ENCODE results near the gene LRRC45.

LRRC45 gene

GRCh38 chr17:82053556-82054263 lies 30.6 kb downstream of the LRRC45 start:
- no peak for DNase-seq

- no peak for DNase-seq
These were observed 31.4 kb downstream of the LRRC45 start for GRCh38 chr17:82054351-82055022.

GRCh38 chr17:82055023-82055964 lies 32.2 kb downstream of the LRRC45 start:
- peak in 1 of 2 experiments; percentile 19 for DNase-seq

- no peak for DNase-seq
These were observed 33.0 kb downstream of the LRRC45 start for GRCh38 chr17:82055965-82056728.

- peak in 1 of 2 experiments; percentile 10 for DNase-seq
These were observed 33.9 kb downstream of the LRRC45 start for GRCh38 chr17:82056729-82057621.

GRCh38 chr17:82058230-82058854 lies 35.2 kb downstream of the LRRC45 start:
- DNase-seq, result no peak

DNA sequence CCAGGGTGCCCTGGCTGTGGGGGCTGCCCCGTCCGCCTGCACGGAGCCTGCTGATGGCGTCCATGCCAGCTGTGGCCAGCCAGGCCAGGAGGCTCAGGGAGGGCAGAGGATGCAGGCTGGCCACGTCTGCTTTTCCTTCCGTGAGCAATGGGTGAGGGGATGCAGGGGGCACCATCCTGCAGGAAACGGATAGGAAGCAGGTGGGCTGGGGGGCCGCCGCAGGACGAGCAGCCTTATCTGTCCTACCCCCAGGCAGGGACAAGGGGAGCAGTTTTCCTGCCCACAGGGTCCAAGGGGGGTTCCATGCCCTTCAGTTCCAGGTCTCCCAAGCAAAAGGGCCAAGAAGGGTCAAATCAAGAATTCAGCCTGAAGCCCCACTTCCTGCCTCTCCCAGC lies 35.7 kb downstream of the LRRC45 start:
- no peak for DNase-seq

DNA sequence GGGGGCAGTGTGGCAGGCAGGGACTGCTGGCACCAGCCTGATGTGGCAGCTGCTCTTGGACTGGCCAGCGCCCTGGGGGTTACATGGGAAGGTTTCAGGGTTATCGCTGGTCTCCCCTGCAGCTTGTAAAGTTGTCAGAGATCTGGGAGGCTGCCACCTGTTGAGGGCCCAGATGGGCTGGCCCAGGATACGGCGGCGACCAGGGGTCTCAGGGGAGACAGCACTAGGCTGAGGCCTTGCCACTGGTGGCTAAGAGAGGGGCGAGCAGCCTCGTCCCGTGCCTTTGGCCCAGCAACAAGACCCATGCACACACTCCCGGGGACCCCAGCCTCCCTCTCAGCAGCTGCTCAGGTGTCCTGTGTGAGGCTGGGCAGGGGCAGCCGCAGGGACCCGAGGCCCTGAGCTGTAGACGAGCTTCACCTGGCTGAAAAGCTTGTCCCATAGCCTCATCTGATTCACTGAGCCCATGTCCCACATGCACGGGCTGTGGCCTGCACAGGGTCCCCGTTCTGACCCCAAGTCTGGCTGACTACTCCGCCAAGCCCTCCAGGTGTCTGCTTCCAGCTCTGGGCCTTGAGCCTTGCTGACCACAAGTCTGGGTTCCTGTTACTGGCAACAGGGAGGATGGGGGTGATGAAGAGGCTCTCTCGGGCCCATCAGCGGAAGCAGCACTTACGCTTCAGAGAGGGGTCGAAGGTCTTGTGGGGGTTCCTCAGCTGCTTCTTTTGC lies 36.3 kb downstream of the LRRC45 start:
- DNase-seq, result no peak

GRCh38 chr17:82060001-82060380 lies 36.9 kb downstream of the LRRC45 start:
- DNase-seq, result no peak

GRCh38 chr17:82060614-82061013 lies 37.5 kb downstream of the LRRC45 start:
- no peak for DNase-seq

DNA sequence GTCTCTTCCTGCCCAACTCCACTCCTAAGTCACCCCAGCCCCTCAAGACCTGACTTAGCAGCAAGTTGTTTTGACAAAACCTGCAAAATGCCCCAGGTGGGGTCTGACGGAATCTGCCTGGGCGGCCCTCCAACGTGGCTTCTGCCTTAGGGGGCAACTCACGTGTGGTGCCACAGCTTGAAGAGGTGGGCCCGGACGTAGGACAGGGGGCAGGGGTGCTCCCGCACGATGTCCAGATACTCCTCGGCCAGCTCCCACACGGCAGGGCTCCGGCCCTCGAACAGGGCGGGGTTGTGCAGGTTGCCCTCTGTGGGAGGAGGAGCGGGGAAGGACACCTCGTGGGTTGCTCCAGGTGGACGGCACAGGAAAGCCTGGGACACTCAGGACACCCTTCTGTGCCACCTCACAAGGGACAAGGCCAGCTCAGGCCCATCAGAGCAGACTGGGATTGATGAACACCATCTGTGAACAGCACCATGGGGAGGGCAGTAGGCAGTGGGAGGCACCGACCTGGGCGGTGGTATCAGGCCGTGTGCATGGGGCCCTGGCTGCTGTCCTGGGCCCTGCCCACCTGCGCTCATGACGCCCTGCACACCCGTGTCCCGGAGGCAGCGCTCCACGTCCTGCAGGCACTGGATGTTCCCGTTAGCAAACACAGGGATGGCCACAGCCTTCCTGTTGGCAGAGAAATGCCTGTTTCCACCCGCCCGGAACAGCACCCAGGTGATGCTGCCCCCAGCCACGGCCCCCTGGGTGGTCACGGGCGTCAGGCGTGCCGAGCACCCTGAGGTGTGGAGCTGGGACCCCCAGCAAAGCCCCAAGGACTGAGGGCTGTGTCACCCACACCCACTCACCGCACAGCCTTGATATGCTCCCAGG lies 38.2 kb downstream of the LRRC45 start:
- DNase-seq, result no peak

- DNase-seq, result no peak
These were observed 39.2 kb downstream of the LRRC45 start for GRCh38 chr17:82062076-82062983.

- no peak for DNase-seq
These were observed 39.9 kb downstream of the LRRC45 start for GRCh38 chr17:82062984-82063368.

DNA sequence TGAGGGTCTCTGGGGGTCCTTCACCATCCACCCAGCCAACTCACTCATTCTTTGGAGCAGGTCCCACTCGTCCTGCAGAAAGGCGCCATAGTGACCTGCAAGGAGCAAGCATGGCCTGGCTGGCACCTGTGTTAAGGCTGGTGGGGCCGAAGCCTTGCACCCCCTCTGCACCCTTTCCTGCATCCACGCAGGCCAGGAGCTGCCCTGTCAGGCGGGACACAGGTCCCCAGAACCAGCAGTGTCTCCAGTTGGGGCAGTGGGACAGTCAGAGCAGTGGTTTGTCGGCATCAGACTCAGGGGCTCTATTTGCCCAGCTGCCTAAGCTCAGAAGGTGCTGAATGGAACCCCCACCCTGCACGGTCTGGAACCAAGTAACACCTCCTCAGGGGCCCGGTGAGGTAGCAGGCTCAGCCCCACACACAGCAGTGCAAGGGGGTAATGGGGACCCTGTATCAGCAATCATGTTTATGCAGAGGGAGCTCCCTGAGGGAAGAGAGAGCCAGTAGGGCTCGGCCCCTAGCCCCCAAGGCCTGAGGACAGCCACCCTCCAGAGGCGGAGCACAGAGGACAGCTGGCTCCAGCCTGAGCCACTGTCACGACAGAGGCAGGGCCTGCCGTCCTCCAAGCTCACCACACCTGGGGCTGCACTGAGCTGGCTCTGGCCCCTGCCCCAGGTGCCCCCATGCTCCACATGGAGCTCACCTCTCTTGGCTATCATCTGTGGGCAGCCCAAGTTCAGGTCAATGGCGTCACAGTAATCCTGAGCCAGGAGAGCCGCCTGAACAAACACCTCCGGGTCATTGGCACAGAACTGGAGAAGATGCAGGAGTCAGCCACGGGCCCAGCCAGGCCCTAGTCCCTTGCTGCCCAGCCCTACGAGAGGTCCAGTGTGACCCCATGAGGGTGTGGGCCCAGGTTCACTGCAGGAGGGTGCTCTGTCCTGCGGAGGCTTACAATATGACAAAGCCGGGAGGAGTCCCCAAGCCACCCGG lies 40.6 kb downstream of the LRRC45 start:
- no peak for DNase-seq

- peak; percentile 48 to 67 for DNase-seq
These were observed 41.5 kb downstream of the LRRC45 start for GRCh38 chr17:82064433-82065192.

GRCh38 chr17:82065193-82065637 lies 42.1 kb downstream of the LRRC45 start:
- DNase-seq, result no peak
